ENCODE measurements around the gene PIH1D1. TPM values are rescaled to one million over a fixed set of nuclear protein-coding genes. Genes with fewer than 3 reads are reported as not detected.

The PIH1D1 gene
- total and polyA plus RNA-seq, 2 of the 13 experiments (the other 11 are each of a cell fraction or from before 2014, with no cell fraction given): 110 to 137 TPM

DNA sequence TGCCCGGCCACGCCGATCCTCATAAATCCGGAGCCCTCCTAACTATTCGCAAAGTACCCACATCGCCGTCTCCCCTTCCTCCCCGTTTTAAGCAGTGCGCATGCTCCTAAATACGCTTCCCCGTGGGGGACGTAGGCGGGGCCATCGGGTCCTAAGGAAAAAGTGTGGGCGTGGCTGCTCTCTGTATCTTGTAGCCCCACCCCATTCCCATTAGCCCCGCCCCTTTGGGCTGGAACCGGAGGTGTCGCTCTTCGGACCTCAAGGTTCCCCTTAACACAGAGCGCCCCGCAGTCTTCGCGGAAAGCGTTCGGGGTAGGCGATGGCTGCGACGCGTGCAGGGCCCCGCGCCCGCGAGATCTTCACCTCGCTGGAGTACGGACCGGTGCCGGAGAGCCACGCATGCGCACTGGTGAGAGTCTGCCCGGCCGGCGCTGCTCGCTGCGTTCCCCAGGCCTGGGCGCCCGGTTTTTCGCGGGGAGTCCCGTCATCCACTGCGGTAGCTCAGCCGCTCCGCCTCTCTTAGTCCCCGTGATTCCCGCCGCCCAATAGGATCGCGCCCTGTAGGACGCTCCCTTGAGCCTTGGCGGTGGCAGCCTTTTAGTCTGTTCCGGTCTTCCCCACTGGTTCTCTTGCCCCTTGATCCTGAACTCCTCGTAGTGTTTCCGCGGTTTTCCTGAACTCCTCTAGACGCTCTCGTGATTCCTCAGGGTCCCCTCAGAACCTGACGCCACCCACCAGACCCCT is 1.6 kb upstream of the PIH1D1 start, which contains the start of gene ALDH16A1 (continued):
- TF ChIP-seq, protein P1, sequence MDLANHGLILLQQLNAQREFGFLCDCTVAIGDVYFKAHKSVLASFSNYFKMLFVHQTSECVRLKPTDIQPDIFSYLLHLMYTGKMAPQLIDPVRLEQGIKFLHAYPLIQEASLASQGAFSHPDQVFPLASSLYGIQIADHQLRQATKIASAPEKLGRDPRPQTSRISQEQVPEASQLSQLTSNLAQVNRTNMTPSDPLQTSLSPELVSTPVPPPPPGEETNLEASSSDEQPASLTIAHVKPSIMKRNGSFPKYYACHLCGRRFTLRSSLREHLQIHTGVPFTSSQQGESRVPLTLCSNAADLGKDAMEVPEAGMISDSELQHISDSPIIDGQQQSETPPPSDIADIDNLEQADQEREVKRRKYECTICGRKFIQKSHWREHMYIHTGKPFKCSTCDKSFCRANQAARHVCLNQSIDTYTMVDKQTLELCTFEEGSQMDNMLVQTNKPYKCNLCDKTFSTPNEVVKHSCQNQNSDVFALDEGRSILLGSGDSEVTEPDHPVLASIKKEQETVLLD (CRISPR knock-in tag; IDR thresholded peaks at IDR 0.05; ENCODE audit: low read depth): peak; percentile 78; the same call in 1 of the 2 replicates
- peak; percentile 35; the same call in 1 of the 2 replicates for TF ChIP-seq ZNF431 (CRISPR knock-in tag; IDR thresholded peaks at IDR 0.05; ENCODE audit: borderline replicate concordance, low read depth)
- TF ChIP-seq CHD4 (IDR thresholded peaks at IDR 0.05; ENCODE audit: borderline replicate concordance, low read length): no peak
- peak; percentile 81 for TF ChIP-seq HIVEP1 (CRISPR knock-in tag; IDR thresholded peaks at IDR 0.05)
- no peak for TF ChIP-seq ZNF382 (CRISPR knock-in tag; IDR thresholded peaks at IDR 0.05; ENCODE audit: borderline replicate concordance)
- TF ChIP-seq SP2 (CRISPR knock-in tag; IDR thresholded peaks at IDR 0.05): peak; percentile 48; the same call in 1 of the 2 replicates
- TF ChIP-seq, protein P2, sequence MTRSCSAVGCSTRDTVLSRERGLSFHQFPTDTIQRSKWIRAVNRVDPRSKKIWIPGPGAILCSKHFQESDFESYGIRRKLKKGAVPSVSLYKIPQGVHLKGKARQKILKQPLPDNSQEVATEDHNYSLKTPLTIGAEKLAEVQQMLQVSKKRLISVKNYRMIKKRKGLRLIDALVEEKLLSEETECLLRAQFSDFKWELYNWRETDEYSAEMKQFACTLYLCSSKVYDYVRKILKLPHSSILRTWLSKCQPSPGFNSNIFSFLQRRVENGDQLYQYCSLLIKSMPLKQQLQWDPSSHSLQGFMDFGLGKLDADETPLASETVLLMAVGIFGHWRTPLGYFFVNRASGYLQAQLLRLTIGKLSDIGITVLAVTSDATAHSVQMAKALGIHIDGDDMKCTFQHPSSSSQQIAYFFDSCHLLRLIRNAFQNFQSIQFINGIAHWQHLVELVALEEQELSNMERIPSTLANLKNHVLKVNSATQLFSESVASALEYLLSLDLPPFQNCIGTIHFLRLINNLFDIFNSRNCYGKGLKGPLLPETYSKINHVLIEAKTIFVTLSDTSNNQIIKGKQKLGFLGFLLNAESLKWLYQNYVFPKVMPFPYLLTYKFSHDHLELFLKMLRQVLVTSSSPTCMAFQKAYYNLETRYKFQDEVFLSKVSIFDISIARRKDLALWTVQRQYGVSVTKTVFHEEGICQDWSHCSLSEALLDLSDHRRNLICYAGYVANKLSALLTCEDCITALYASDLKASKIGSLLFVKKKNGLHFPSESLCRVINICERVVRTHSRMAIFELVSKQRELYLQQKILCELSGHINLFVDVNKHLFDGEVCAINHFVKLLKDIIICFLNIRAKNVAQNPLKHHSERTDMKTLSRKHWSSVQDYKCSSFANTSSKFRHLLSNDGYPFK (CRISPR knock-in tag; IDR thresholded peaks at IDR 0.05; ENCODE audit: borderline replicate concordance): peak; percentile 53; the same call in 1 of the 2 replicates
- no peak for TF ChIP-seq ZKSCAN5 (CRISPR knock-in tag; IDR thresholded peaks at IDR 0.05)
- 0 out of 2 replicates have a peak, but pooled peaks have one; percentile 17 for TF ChIP-seq ZNF224 (CRISPR knock-in tag; IDR thresholded peaks at IDR 0.05)
- TF ChIP-seq ZNF850 (CRISPR knock-in tag; conservative IDR thresholded peaks at IDR 0.05): no peak
- TF ChIP-seq, protein P3, sequence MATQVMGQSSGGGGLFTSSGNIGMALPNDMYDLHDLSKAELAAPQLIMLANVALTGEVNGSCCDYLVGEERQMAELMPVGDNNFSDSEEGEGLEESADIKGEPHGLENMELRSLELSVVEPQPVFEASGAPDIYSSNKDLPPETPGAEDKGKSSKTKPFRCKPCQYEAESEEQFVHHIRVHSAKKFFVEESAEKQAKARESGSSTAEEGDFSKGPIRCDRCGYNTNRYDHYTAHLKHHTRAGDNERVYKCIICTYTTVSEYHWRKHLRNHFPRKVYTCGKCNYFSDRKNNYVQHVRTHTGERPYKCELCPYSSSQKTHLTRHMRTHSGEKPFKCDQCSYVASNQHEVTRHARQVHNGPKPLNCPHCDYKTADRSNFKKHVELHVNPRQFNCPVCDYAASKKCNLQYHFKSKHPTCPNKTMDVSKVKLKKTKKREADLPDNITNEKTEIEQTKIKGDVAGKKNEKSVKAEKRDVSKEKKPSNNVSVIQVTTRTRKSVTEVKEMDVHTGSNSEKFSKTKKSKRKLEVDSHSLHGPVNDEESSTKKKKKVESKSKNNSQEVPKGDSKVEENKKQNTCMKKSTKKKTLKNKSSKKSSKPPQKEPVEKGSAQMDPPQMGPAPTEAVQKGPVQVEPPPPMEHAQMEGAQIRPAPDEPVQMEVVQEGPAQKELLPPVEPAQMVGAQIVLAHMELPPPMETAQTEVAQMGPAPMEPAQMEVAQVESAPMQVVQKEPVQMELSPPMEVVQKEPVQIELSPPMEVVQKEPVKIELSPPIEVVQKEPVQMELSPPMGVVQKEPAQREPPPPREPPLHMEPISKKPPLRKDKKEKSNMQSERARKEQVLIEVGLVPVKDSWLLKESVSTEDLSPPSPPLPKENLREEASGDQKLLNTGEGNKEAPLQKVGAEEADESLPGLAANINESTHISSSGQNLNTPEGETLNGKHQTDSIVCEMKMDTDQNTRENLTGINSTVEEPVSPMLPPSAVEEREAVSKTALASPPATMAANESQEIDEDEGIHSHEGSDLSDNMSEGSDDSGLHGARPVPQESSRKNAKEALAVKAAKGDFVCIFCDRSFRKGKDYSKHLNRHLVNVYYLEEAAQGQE (IDR thresholded peaks at IDR 0.05; ENCODE audit: borderline replicate concordance in 1 of 2, low read depth in 1 of 2, low read length in 2 of 2): peak in 1 of 2 experiments; percentile 35; a peak in 1 of 4 replicates
- TF ChIP-seq GZF1 (CRISPR knock-in tag; IDR thresholded peaks at IDR 0.05): no peak
- TF ChIP-seq ZNF264 (CRISPR knock-in tag; IDR thresholded peaks at IDR 0.05): peak; percentile 48; the same call in 1 of the 2 replicates
- TF ChIP-seq, protein P4, sequence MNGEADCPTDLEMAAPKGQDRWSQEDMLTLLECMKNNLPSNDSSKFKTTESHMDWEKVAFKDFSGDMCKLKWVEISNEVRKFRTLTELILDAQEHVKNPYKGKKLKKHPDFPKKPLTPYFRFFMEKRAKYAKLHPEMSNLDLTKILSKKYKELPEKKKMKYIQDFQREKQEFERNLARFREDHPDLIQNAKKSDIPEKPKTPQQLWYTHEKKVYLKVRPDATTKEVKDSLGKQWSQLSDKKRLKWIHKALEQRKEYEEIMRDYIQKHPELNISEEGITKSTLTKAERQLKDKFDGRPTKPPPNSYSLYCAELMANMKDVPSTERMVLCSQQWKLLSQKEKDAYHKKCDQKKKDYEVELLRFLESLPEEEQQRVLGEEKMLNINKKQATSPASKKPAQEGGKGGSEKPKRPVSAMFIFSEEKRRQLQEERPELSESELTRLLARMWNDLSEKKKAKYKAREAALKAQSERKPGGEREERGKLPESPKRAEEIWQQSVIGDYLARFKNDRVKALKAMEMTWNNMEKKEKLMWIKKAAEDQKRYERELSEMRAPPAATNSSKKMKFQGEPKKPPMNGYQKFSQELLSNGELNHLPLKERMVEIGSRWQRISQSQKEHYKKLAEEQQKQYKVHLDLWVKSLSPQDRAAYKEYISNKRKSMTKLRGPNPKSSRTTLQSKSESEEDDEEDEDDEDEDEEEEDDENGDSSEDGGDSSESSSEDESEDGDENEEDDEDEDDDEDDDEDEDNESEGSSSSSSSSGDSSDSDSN (CRISPR knock-in tag; IDR thresholded peaks at IDR 0.05): peak; percentile 42; the same call in 1 of the 2 replicates
- TF ChIP-seq RBFOX2 (IDR thresholded peaks at IDR 0.05; ENCODE audit: low read depth, low read length): peak; percentile 98
- TF ChIP-seq, protein P5, sequence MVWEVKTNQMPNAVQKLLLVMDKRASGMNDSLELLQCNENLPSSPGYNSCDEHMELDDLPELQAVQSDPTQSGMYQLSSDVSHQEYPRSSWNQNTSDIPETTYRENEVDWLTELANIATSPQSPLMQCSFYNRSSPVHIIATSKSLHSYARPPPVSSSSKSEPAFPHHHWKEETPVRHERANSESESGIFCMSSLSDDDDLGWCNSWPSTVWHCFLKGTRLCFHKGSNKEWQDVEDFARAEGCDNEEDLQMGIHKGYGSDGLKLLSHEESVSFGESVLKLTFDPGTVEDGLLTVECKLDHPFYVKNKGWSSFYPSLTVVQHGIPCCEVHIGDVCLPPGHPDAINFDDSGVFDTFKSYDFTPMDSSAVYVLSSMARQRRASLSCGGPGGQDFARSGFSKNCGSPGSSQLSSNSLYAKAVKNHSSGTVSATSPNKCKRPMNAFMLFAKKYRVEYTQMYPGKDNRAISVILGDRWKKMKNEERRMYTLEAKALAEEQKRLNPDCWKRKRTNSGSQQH (CRISPR knock-in tag; IDR thresholded peaks at IDR 0.05; ENCODE audit: low read depth): peak; percentile 17; the same call in 1 of the 2 replicates
